Colonic mucosa (tissue), 4 donors: ENCODE results near the gene RABGAP1L. TPM values are rescaled to one million over a fixed set of nuclear protein-coding genes. Genes with fewer than 3 reads are reported as not detected.

Source experiments
- DNase-seq: peaks from one replicate; pipeline ENCODE4 v3.0.0-alpha.2; 2020
- H3K27ac ChIP-seq: fragments of 200-600 bp; one replicate; pipeline ENCODE4 v1.8.0; 2021
- H3K27me3 ChIP-seq: fragments of 200-600 bp; one replicate; pipeline ENCODE4 v1.8.0; 2021
- H3K36me3 ChIP-seq: fragments of 200-600 bp; one replicate; pipeline ENCODE4 v1.8.0; 2021
- H3K4me1 ChIP-seq: fragments of 200-600 bp; one replicate; pipeline ENCODE4 v1.8.0; 2021; ENCODE audit warnings: mild to moderate bottlenecking
- H3K4me3 ChIP-seq: fragments of 200-600 bp; one replicate; pipeline ENCODE4 v1.8.0; 2021
- H3K9ac ChIP-seq, 2 donors: one replicate each; pipeline ENCODE4 v1.7.0; 2013; ENCODE audit warnings: control low read depth in 2 of 2, low read depth in 2 of 2, low read length in 2 of 2
- H3K9me3 ChIP-seq: fragments of 200-600 bp; one replicate; pipeline ENCODE4 v1.8.0; 2021
- CTCF ChIP-seq: fragments of 200-600 bp; IDR thresholded peaks from one replicate; pipeline ENCODE4 v1.8.0; 2022; ENCODE audit warnings: antibody characterized with exemption, mild to moderate bottlenecking
- intact Hi-C: fragments of 100-400 bp; cut with DNase I; formaldehyde crosslinking; loops from one replicate; pipeline ENCODE4 v1.14.1; 2022
- total RNA-seq, 2 donors: library from RNA; stranded (reverse); fragmentation: NEBNext Ultra II Directional in 1 of 2; extraction: Animal tissue kit (Norgen Biotek cat#: 25700) in 1 of 2; gene quantifications; one replicate each; pipeline ENCODE4 v1.2.1, GENCODE V29; 2021
- donor health status: healthy.
- donor health status: DM: no; HTN: no; CAD: no.
- donor health status: DM: no; HTN: no; CAD: no.

Gene RABGAP1L
- total RNA-seq, 2 donors from 2014 or later = 50.3 to 87.0 TPM

- TF ChIP-seq CTCF = no peak
- no peaks in the 10 kb centered on the region for H3K36me3 ChIP-seq
- H3K9me3 ChIP-seq = no peaks in the 10 kb centered on the region
- H3K9ac ChIP-seq = no peak overlapping the region
- no peak overlapping the region for H3K4me3 ChIP-seq
- no peak for DNase-seq
- intact Hi-C loops = no loop called here
- H3K4me1 ChIP-seq = no peaks in the 10 kb centered on the region
- no peak overlapping the region for H3K27ac ChIP-seq
- H3K27me3 ChIP-seq = no peaks in the 10 kb centered on the region
These were observed 130.5 kb downstream of the RABGAP1L start for GRCh38 chr1:174289644-174290310.

GRCh38 chr1:174291059-174291458, 131.7 kb downstream of the RABGAP1L start:
- intact Hi-C loops = no loop called here
- H3K27ac ChIP-seq = no peak overlapping the region
- no peaks in the 10 kb centered on the region for H3K9me3 ChIP-seq
- H3K9ac ChIP-seq = no peak overlapping the region
- no peak for DNase-seq
- no peak overlapping the region for H3K4me3 ChIP-seq
- no peak for TF ChIP-seq CTCF
- no peaks in the 10 kb centered on the region for H3K4me1 ChIP-seq
- no peaks in the 10 kb centered on the region for H3K36me3 ChIP-seq
- no peaks in the 10 kb centered on the region for H3K27me3 ChIP-seq

- no peaks in the 10 kb centered on the region for H3K27me3 ChIP-seq
- H3K4me3 ChIP-seq = no peak overlapping the region
- H3K36me3 ChIP-seq = no peaks in the 10 kb centered on the region
- no peak overlapping the region for H3K27ac ChIP-seq
- intact Hi-C loops = no loop called here
- H3K9ac ChIP-seq = no peak overlapping the region
- no peaks in the 10 kb centered on the region for H3K4me1 ChIP-seq
- no peaks in the 10 kb centered on the region for H3K9me3 ChIP-seq
- no peak for DNase-seq
- TF ChIP-seq CTCF = no peak
These were observed 137.0 kb downstream of the RABGAP1L start for GRCh38 chr1:174296309-174296708.

GRCh38 chr1:174297351-174297750, 138.0 kb downstream of the RABGAP1L start:
- Histone ChIP-seq H3K9me3 (no peaks in the 10 kb centered on the region), H3K36me3 (no peaks in the 10 kb centered on the region), H3K9ac (no peak overlapping the region), H3K27me3 (no peaks in the 10 kb centered on the region), H3K4me1 (no peaks in the 10 kb centered on the region), H3K4me3 (no peak overlapping the region), H3K27ac (no peak overlapping the region)
- intact Hi-C loops = no loop called here
- no peak for TF ChIP-seq CTCF
- no peak for DNase-seq

DNA sequence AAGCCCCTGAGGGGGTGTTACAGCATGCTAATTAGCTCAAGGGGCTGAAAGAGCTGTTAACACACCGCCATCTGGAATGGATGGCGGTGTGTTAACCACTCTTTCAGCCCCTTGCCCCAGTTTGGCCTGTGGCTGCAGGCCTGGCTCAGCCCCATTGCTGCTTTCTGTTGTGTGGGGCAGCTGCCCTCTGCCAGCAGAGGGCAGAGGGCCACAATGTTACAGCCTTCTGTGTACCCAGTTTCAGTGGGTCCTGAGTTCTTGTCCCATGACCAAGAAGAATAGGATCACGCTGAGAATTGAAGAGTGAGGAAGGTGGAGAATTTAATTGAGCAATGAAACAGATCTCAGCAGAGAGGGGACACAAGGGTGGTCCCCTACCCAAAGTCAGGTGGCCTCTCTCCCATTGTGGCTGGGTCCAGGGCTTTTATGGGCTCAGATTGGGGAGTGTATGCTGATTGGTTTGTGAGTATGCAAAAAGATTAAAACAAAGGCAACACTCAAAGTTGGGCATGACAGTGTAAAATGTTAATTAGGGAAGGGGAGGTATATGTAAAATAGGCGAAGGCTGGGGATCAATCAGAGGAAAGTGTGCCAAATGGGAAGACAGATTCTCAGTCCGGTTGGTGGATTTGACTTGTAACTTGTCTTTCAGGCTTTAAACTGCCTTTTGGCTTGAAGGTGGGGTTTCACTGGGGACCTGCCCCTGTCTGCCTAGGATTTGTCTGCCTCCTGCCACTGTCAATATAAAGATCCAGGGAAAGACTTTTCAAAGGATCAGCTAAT, 142.2 kb downstream of the RABGAP1L start:
- no peaks in the 10 kb centered on the region for H3K9me3 ChIP-seq
- no peaks in the 10 kb centered on the region for H3K4me1 ChIP-seq
- H3K4me3 ChIP-seq = no peak overlapping the region
- no peaks in the 10 kb centered on the region for H3K27me3 ChIP-seq
- H3K36me3 ChIP-seq = no peaks in the 10 kb centered on the region
- H3K9ac ChIP-seq = no peak overlapping the region
- intact Hi-C loops = no loop called here
- no peak for DNase-seq
- no peak for TF ChIP-seq CTCF
- H3K27ac ChIP-seq = no peak overlapping the region
